ENCODE results near the gene DMD. TPM values are rescaled to one million over a fixed set of nuclear protein-coding genes. Genes with fewer than 3 reads are reported as not detected.

The DMD gene
- total RNA-seq, 1 experiment from 2014 or later, result 2.2 TPM

DNA sequence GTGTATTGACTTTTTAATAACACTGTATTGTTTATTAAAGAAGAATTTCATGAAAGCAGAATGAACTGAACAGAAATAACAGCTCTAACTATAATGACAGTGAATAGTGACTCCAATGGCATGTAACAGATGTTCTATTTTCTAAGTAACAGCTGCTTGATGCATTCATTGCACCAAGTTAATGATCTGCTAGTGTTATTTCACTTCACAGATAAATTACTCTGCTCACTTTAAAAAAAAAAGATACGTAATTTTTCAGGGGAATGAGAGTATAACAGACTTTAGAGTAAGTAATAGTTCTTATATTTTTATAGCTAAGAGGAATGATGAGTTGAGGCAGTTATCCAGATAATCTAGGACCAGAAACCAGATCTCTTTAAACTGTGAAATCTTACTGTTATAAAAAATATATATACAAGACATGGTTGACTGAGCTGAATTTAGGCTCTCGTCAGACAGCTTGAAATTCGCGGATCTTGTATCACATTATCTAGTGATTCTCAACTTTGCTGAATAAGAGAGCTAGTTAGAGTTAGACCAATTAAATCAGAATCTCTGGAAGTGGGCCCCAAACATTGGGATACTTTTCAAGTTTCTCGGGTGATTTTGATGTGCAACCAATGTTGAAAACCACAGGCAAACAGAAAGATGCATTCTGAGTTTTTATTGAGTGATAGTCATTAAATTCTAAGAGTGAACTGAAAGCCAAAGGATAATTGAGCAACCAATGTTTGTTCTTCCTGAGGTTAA is 840.7 kb downstream of the DMD start:
- TF ChIP-seq SIN3A (IDR thresholded peaks at IDR 0.05; ENCODE audit: borderline replicate concordance, insufficient read depth, low read depth, low read length), result no peak
- TF ChIP-seq TCF7L2 (IDR thresholded peaks at IDR 0.05; ENCODE audit: low read depth, low read length), result no peak
- no peak for TF ChIP-seq POLR2AphosphoS5 (IDR thresholded peaks at IDR 0.05; ENCODE audit: low read depth, low read length)
- TF ChIP-seq, protein P1, sequence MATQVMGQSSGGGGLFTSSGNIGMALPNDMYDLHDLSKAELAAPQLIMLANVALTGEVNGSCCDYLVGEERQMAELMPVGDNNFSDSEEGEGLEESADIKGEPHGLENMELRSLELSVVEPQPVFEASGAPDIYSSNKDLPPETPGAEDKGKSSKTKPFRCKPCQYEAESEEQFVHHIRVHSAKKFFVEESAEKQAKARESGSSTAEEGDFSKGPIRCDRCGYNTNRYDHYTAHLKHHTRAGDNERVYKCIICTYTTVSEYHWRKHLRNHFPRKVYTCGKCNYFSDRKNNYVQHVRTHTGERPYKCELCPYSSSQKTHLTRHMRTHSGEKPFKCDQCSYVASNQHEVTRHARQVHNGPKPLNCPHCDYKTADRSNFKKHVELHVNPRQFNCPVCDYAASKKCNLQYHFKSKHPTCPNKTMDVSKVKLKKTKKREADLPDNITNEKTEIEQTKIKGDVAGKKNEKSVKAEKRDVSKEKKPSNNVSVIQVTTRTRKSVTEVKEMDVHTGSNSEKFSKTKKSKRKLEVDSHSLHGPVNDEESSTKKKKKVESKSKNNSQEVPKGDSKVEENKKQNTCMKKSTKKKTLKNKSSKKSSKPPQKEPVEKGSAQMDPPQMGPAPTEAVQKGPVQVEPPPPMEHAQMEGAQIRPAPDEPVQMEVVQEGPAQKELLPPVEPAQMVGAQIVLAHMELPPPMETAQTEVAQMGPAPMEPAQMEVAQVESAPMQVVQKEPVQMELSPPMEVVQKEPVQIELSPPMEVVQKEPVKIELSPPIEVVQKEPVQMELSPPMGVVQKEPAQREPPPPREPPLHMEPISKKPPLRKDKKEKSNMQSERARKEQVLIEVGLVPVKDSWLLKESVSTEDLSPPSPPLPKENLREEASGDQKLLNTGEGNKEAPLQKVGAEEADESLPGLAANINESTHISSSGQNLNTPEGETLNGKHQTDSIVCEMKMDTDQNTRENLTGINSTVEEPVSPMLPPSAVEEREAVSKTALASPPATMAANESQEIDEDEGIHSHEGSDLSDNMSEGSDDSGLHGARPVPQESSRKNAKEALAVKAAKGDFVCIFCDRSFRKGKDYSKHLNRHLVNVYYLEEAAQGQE (IDR thresholded peaks at IDR 0.05; ENCODE audit: insufficient read depth in 1 of 2, low read depth in 2 of 2, low read length in 1 of 2), result no peak
- TF ChIP-seq, protein P2, sequence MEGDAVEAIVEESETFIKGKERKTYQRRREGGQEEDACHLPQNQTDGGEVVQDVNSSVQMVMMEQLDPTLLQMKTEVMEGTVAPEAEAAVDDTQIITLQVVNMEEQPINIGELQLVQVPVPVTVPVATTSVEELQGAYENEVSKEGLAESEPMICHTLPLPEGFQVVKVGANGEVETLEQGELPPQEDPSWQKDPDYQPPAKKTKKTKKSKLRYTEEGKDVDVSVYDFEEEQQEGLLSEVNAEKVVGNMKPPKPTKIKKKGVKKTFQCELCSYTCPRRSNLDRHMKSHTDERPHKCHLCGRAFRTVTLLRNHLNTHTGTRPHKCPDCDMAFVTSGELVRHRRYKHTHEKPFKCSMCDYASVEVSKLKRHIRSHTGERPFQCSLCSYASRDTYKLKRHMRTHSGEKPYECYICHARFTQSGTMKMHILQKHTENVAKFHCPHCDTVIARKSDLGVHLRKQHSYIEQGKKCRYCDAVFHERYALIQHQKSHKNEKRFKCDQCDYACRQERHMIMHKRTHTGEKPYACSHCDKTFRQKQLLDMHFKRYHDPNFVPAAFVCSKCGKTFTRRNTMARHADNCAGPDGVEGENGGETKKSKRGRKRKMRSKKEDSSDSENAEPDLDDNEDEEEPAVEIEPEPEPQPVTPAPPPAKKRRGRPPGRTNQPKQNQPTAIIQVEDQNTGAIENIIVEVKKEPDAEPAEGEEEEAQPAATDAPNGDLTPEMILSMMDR (IDR thresholded peaks at IDR 0.05), result no peak
- intact Hi-C loops (cut with micrococcal nuclease; ENCODE audit: unreplicated experiment) (no loop called here), in situ Hi-C loops (cut with HindIII; ENCODE audit: low pct_unique_long_range_greater_than_20kb, low sequenced_read_pairs) (no loop called here)
- no peak overlapping the region for H3K4me3 ChIP-seq (ENCODE audit: low read depth in 2 of 2, low read length in 2 of 2)
- H3K4me1 ChIP-seq (ENCODE audit: control insufficient read depth, insufficient read depth, low read length), result no peaks in the 10 kb centered on the region
- POLR2A ChIA-PET, result no interaction called here
- no TSS peak for BruUV-seq (replicated peaks)
- no peak overlapping the region for H3K27ac ChIP-seq (ENCODE audit: low read length)
- H3K27me3 ChIP-seq (ENCODE audit: control insufficient read depth, insufficient read depth, low read length), result no peaks in the 10 kb centered on the region
- ATAC-seq (no peak), DNase-seq (ENCODE audit: low read depth, low spot score) (no peak)
- H3K36me3 ChIP-seq (ENCODE audit: control insufficient read depth, insufficient read depth, low read length), result no peaks in the 10 kb centered on the region
- H3K9me3 ChIP-seq (ENCODE audit: control insufficient read depth, insufficient read depth, low read depth, low read length), result no peaks in the 10 kb centered on the region
- CTCF ChIA-PET, result no interaction called here

DNA sequence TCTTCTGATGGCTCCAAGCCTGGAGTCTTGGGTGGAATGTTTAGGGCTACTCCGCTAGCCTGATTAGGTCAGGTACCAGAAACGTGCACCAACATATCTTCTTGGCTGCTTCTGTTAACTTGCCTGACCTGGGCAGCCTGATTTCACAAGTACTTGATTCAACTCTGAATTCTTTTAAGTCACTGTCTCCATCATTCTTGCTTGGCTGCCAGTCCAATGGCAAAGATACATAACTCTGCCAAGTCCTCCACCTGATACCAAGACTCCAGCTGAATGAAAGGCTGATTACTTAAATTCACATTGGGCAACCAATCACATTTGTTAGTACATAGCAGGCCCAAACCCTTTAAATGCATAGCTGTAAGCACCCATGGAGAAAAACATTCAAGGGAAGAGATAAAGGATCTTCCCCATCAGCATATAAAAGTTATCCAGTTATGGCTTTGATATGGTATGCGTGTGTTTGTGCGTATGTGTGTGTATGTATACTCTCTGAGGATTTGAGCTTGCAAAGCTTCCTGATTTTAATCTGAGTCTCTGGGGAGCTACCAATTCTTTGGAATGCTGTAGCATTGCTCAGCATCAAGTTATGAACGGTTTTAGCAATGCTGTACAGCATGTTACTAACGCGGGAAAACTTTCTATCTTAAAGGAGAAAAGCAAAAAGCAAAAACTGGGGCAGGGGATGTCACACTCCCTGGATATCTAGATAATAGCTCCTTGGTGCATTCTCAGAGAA is 917.2 kb downstream of the DMD start:
- Histone ChIP-seq H3K4me1 (ENCODE audit: control insufficient read depth, insufficient read depth, low read length) (no peaks in the 10 kb centered on the region), H3K27me3 (ENCODE audit: control insufficient read depth, insufficient read depth, low read length) (no peaks in the 10 kb centered on the region), H3K4me3 (ENCODE audit: low read depth in 2 of 2, low read length in 2 of 2) (no peak overlapping the region), H3K36me3 (ENCODE audit: control insufficient read depth, insufficient read depth, low read length) (no peaks in the 10 kb centered on the region), H3K9me3 (ENCODE audit: control insufficient read depth, insufficient read depth, low read depth, low read length) (no peaks in the 10 kb centered on the region), H3K27ac (ENCODE audit: low read length) (no peak overlapping the region)
- no TSS peak for BruUV-seq (replicated peaks)
- DNase-seq (ENCODE audit: low read depth, low spot score) (no peak), ATAC-seq (no peak)
- POLR2A ChIA-PET, result no interaction called here
- intact Hi-C loops (cut with micrococcal nuclease; ENCODE audit: unreplicated experiment) (no loop called here), in situ Hi-C loops (cut with HindIII; ENCODE audit: low pct_unique_long_range_greater_than_20kb, low sequenced_read_pairs) (no loop called here)
- CTCF ChIA-PET, result no interaction called here
- TF ChIP-seq, protein P1 (IDR thresholded peaks at IDR 0.05; ENCODE audit: insufficient read depth in 1 of 2, low read depth in 2 of 2, low read length in 1 of 2), result no peak
- TF ChIP-seq, protein P2 (IDR thresholded peaks at IDR 0.05), result no peak
- TF ChIP-seq SIN3A (IDR thresholded peaks at IDR 0.05; ENCODE audit: borderline replicate concordance, insufficient read depth, low read depth, low read length), result no peak
- TF ChIP-seq POLR2AphosphoS5 (IDR thresholded peaks at IDR 0.05; ENCODE audit: low read depth, low read length), result no peak
- no peak for TF ChIP-seq TCF7L2 (IDR thresholded peaks at IDR 0.05; ENCODE audit: low read depth, low read length)

All from Panc1 (cell line).